NCI-H2171 (cell line): ENCODE results near the gene GYS2.

Source experiments
- DNase-seq: peaks from one replicate; lab custom pipeline; 2025; lab: John Stamatoyannopoulos, UW

The GYS2 gene

DNA sequence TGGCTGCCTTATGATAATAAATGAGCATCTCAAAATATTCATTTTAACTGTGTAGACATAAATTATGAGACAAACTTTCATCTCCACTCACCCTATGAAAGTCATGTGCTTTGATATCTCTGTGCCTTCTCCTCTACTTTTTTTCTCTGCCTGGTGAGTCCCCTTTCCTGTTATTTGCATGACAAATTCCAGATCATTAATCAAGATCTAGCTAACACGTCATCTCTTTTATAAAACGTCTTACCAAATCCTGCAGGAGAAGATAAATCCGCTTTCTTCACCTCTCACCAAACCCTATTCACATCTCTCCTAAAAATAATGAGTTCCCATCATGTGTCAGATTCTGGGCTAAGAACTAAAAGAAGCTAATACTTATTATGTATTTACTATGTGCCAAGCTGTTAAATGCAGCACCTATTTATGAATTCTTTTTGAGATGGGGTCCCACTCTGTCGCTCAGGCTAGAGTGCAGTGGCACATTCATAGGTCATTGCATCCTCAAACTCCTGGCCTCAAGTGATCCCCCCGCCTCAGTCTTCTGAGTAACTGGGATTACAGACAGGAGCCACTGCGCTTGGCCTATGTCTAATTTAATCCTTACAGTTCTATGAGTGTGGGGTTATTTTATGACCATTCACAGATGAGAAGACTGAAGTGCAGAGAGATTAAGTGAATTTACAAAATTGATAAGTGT is 51.9 kb downstream of the GYS2 start:
- no peak for DNase-seq

- no peak for DNase-seq
These were observed 52.7 kb downstream of the GYS2 start for GRCh38 chr12:21551841-21552465.

GRCh38 chr12:21547437-21547836 is 57.2 kb downstream of the GYS2 start:
- no peak for DNase-seq

GRCh38 chr12:21546716-21547115 is 57.9 kb downstream of the GYS2 start:
- DNase-seq, result no peak

DNA sequence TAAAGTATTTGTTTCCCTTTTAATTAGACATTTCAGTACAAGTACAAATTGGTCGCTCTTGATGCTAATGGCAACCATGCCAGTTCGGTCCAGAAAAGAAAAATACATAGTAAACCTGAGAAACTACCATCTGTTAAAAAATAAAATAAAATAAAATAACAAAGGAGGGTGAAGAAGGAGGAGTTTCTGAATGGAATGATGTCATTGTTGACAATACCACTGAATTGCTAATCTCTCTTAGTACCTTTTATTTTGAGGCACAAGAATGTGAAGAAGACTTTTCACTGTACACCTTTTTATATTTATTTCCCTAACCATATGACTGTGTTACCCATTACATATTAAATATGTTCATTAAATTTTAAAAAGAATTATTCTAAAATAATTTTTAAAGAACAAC is 59.1 kb downstream of the GYS2 start:
- DNase-seq, result no peak

DNA sequence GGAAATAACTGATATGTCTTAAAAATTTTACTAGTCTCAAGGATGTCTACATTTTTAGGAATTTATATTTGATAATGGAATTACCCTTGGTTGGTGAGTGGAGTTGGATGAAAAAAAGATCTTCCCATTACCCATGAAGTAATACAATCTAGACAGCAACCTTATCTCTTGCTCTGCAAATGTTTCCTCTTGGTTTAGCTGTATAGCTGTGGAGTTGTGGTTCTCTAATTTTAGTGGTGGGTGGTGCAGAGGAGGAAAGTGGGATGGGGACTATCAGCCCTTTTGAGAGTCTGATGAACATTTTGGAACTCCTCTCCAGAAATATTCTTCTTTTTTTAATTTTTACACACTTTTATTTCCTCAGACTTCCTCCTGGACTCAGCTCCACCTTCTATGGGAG is 61.5 kb downstream of the GYS2 start:
- no peak for DNase-seq

DNA sequence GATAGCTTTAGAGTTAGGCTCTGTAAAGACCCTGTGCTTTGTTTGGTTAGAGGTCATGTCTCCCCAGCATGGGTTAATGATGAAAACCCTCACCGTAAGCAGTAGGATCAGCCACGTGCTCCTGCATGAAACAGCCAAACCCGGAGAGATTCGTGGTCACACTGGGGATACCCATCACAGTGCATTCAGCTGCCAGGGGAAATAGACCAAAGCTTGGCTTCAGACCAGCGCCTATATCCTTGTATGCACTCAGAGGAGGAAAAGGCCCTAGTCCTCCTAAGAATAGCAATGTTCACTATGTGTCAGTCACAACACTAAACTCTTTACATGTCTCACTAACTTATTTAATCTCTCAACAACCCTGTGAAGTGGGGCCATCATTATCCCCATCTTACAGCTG is 62.2 kb downstream of the GYS2 start:
- no peak for DNase-seq

DNA sequence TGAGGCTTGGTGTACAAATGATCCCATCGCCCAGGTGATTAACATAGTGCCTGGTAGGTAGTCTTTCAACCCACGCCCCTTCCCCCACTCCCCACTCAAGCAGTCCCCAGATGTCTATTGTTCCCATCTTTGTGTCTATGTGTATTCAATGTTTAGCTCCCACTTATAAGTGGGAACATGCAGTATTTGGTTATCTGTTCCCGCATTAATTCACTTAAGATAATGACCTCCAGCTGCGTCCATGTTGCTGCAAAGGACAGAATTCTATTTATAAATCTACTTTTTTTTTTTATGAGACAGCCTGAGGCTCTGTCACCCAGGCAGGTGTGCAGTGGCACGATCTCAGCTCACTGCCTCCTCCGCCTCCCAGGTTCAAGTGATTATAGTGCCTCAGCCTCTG is 62.9 kb downstream of the GYS2 start:
- DNase-seq, result no peak

DNA sequence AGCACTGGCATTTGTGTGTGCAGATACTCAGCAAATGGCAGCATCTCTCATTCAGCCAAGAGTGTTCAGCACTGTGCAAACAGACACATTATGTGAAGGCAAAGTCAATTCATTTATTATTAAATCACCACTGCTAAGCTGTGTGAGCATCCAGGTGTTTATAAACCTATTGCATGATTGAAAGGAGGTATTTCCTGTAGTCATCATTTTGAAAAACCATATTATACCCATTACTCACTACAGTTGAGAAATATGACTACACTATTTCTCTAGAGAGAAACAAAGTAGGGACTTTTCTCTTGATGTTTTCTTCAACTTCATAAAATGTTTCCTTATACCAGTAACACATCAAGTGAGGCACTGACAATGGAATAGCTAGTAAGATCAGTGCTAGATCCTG is 64.8 kb downstream of the GYS2 start:
- DNase-seq, result no peak

DNA sequence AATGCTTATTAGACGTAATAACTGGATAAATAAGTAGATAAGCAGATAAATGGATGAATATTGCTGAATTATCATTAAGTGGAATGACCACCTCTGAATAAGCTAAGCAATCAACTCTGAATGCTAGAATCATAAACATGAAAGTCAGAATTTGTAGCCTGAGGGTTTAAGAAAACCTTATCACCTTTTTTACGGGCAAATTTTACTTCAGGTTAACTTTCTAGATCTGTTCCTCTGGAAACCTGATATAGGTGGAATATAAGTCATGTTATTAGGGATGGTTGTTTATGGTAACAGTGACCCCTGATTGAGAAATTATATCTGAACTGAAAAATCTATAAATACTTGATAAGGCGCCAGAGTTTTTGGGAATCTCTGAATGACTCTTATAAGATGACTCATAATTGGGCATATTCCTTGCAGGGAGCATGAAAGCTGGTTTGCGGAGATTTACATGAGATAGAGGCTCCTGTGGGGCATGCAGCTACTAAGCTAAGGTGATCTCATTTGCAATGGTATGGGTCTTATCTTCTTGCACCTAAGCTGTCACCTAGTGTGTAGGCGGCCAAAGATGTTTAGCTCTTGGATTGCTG is 66.5 kb downstream of the GYS2 start:
- DNase-seq, result no peak

- no peak for DNase-seq
These were observed 75.2 kb downstream of the GYS2 start for GRCh38 chr12:21529456-21529855.

DNA sequence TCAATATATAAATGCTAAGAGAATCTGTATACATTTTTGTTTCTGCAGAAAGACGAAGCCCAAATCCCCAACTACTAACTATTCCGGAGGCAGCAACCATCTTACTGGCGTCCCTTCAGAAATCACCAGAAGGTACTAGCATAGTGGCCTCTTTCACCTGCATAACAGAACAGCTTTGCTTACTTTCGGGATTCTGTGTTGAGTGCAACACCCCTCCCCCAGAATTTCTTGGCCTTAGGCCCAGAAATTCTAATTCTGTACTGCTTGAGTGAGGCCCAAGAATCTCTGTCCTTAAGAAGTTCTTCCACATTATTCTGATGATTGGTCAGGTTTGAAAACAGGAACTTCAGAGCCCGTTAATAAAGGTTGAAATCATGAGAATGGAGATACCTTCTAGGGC is 75.7 kb downstream of the GYS2 start:
- peak; percentile 23 for DNase-seq

- peak; percentile 98 for DNase-seq
These were observed 77.0 kb downstream of the GYS2 start for GRCh38 chr12:21527451-21528180.

DNA sequence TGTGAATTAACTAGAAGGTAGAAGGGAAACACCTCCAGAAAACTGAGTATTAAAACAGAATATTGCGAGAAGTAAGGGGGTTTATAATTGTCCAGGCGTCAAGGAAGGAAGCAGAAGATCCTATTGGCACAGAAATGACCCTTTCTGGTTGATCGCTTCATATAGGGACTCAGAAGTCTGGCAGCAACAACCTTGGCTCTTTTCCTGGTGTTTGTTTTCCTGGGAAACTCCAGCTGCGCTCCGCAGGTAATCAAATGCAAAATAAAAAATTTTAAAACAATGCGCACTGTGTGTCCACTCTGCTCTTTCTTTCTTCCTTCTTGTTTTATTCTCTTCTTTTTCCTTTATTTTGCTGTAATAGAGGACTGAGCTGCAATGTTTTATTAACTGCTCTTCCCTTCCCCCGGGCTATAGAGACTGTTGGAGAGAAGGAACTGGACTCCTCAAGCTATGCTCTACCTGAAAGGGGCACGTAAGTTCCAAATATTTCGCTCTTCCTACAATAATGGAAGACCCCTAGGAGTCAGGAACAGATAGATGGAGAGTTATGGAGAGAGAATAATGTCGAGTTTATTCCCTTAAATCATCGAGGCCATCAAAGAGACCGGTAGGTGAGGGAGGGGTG is 77.8 kb downstream of the GYS2 start:
- DNase-seq, result peak; percentile 45

- peak; percentile 74 for DNase-seq
These were observed 78.6 kb downstream of the GYS2 start, which contains the start of gene SPX for GRCh38 chr12:21526053-21526452. SPX (plus strand) TSS chr12:21526296; CDS start chr12:21526473, 177 bp downstream.

- DNase-seq, result no peak
These were observed 81.5 kb downstream of the GYS2 start for GRCh38 chr12:21523148-21523547.

- no peak for DNase-seq
These were observed 83.1 kb downstream of the GYS2 start for GRCh38 chr12:21521541-21521940.

- DNase-seq, result no peak
These were observed 86.2 kb downstream of the GYS2 start for GRCh38 chr12:21518451-21518850.

DNA sequence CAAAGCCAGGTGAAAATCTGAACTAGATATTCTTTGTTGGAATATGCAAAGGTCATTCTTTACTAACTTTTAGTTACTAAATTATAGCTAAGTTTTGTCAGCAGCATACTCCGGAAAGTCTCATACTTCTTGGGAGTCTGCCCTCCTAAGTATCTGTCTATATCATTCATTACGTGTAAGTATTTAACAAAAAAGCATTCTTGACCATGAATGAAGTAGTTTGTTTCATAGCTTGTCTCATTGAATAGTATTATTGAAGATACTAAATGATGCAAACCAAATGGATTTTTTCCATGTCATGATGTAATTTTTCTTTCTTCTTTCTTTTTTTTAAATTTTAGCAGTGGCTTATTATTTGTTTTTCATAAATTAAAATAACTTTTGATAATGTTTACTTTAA is 88.4 kb downstream of the GYS2 start:
- DNase-seq, result no peak

GRCh38 chr12:21509768-21510167 is 94.9 kb downstream of the GYS2 start:
- DNase-seq, result no peak

GRCh38 chr12:21507849-21508248 is 96.8 kb downstream of the GYS2 start:
- no peak for DNase-seq

GRCh38 chr12:21505888-21506287 is 98.8 kb downstream of the GYS2 start:
- no peak for DNase-seq
